Prostate gland (tissue), 2 donors: ENCODE results near the gene MT1A. TPM values are rescaled to one million over a fixed set of nuclear protein-coding genes. Genes with fewer than 3 reads are reported as not detected.
A peak's percentile ranks its signal among the peaks of the same experiment; 100 is the strongest.

Experiments used
- DNase-seq: peaks from one replicate; pipeline ENCODE4 v3.0.0-alpha.2; 2019; ENCODE audit warnings: low spot score
- H3K27ac ChIP-seq, 2 donors: fragments of 200-600 bp; sonication (generic); 2 replicates each; pipeline ENCODE4 v1.5.1; 2017 to 2019
- H3K27me3 ChIP-seq: fragments of 200-600 bp; sonication (generic); replicated peaks from 2 replicates; pipeline ENCODE4 v1.5.1; 2019; ENCODE audit not compliant: insufficient read depth
- H3K36me3 ChIP-seq, 2 donors: fragments of 200-600 bp; sonication (generic); 1 replicate in 1 of 2; 2 replicates in 1 of 2; pipeline versions ENCODE4 v1.5.1 to v1.8.1; 2017 to 2019
- H3K4me1 ChIP-seq: fragments of 200-600 bp; sonication (generic); replicated peaks from 2 replicates; pipeline ENCODE4 v1.5.1; 2019
- H3K4me3 ChIP-seq, 2 donors: fragments of 200-600 bp; sonication (generic); 2 replicates each; pipeline ENCODE4 v1.5.1; 2017 to 2019
- H3K9me3 ChIP-seq: fragments of 200-600 bp; sonication (generic); 2 replicates; pipeline ENCODE4 v1.5.1; 2017
- POLR2A ChIP-seq: fragments of 450-650 bp; IDR thresholded peaks from one replicate; pipeline ENCODE4 v1.6.1; 2016; ENCODE audit warnings: antibody characterized with exemption, mild to moderate bottlenecking
- POLR2AphosphoS5 ChIP-seq: sonication (generic); formaldehyde crosslinking; IDR thresholded peaks from one replicate; pipeline ENCODE4 v1.6.1; 2017; ENCODE audit warnings: antibody characterized with exemption
- WGBS: methylation state at CpG from one replicate; pipeline ENCODE4 v1.1.5; 2018; 5-methylcytosine and 5-hydroxymethylcytosine counted together
- intact Hi-C: fragments of 100-400 bp; cut with DNase I; formaldehyde crosslinking; loops from one replicate; pipeline ENCODE4 v1.14.2; 2022
- total RNA-seq, 2 donors: library from RNA; depleted of rRNA; stranded (reverse); fragments of >200 nt; gene quantifications; one replicate each; pipeline ENCODE4 v1.1.0, GENCODE V29; 2016
- TF ChIP-seq, protein P1 (sequence below), 4 experiments: fragments of 200-600 bp in 2 of 4; fragments of 450-650 bp in 2 of 4; sonication (generic) in 2 of 4; IDR thresholded peaks; 1 replicate in 3 of 4; 2 replicates in 1 of 4; pipeline ENCODE4 v1.5.1; 2016 to 2019; ENCODE audit warnings: antibody characterized with exemption in 4 of 4, mild to moderate bottlenecking in 2 of 4, moderate library complexity in 2 of 4

Gene MT1A
- total RNA-seq, 2 donors from 2014 or later: 6.9 TPM; not detected in 1

DNA sequence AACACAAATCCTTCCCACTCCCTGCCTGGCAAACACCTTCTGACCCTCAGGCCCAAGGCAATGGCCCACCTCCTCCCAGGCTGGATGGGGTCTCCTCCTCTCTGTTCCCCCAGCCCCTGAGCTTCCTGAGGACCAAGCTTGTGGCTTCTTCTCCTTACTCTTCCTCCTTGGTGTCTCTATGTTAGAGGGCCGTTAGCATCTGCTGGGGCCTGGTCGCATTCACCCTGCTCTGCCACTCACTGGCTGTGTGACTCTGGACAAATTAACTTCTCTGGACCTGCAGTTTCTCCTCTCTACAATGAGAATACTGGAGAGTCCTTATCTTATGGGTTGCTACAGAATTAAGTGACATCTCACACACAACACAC lies 30.8 kb upstream of the MT1A start:
- Histone ChIP-seq H3K4me1 (peaks cover 22% of the 10 kb centered on the region), H3K4me3 (no peak overlapping the region), H3K27me3 (no peaks in the 10 kb centered on the region), H3K27ac (peak overlapping the region; percentile 86 to 90), H3K9me3 (no peaks in the 10 kb centered on the region), H3K36me3 (no peaks in the 10 kb centered on the region)
- intact Hi-C loops: loop anchor here (5.0 kb wide), 1 partner anchor 75 kb away; the partner anchor contains the start of gene MT1X
- TF ChIP-seq POLR2A (no peak), POLR2AphosphoS5 (no peak)
- TF ChIP-seq, protein P1, sequence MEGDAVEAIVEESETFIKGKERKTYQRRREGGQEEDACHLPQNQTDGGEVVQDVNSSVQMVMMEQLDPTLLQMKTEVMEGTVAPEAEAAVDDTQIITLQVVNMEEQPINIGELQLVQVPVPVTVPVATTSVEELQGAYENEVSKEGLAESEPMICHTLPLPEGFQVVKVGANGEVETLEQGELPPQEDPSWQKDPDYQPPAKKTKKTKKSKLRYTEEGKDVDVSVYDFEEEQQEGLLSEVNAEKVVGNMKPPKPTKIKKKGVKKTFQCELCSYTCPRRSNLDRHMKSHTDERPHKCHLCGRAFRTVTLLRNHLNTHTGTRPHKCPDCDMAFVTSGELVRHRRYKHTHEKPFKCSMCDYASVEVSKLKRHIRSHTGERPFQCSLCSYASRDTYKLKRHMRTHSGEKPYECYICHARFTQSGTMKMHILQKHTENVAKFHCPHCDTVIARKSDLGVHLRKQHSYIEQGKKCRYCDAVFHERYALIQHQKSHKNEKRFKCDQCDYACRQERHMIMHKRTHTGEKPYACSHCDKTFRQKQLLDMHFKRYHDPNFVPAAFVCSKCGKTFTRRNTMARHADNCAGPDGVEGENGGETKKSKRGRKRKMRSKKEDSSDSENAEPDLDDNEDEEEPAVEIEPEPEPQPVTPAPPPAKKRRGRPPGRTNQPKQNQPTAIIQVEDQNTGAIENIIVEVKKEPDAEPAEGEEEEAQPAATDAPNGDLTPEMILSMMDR (IDR thresholded peaks at IDR 0.05): no peak
- 67% methylated on average over 2 of the region's 2 CpGs for WGBS
- no peak for DNase-seq

DNA sequence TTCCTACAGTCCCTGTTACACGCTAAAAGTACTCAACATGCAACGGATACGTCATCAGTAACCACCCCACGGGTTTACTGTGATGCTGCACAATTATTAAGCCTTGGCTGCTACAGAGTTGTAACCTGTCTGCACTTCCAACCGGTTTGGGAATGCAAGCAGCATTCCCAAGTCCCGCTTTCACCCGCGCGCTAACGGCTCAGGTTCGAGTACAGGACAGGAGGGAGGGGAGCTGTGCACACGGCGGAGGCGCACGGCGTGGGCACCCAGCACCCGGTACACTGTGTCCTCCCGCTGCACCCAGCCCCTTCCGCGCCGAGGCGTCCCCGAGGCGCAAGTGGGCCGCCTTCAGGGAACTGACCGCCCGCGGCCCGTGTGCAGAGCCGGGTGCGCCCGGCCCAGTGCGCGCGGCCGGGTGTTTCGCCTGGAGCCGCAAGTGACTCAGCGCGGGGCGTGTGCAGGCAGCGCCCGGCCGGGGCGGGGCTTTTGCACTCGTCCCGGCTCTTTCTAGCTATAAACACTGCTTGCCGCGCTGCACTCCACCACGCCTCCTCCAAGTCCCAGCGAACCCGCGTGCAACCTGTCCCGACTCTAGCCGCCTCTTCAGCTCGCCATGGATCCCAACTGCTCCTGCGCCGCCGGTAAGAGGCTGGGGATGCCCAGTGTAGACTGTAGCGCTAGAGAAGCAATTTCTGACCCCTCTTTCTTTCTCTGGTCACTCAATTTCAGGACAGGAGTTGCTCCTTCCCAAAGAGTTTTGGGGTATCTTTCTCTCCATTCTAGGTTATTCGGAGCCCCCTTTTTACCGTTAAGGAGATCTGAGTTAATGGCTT lies 30.2 kb upstream of the MT1A start, which contains the start of gene MT2A:
TSS of gene MT2A (plus strand) at position 542 of the 833 bp plus-strand sequence. CDS start at position 614, 72 bp downstream.
- H3K27me3 ChIP-seq: no peaks in the 10 kb centered on the region
- peak; percentile 77 for TF ChIP-seq POLR2A
- peak; percentile 78 for TF ChIP-seq POLR2AphosphoS5
- TF ChIP-seq, protein P1 (IDR thresholded peaks at IDR 0.05): no peak
- peak within 1 kb of the TSS; percentile 33 to 57 for H3K4me3 ChIP-seq
- H3K27ac ChIP-seq: peak within 1 kb of the TSS; percentile 86 to 90
- H3K36me3 ChIP-seq: no peaks in the 10 kb centered on the region
- no peaks in the 10 kb centered on the region for H3K9me3 ChIP-seq
- DNase-seq: peak; percentile 95
- peaks cover 22% of the 10 kb centered on the region for H3K4me1 ChIP-seq
- intact Hi-C loops: loop anchor here (5.0 kb wide), 1 partner anchor 74 kb away; the partner anchor contains the start of gene MT1X
- 9% methylated on average over 44 of the region's 62 CpGs for WGBS

DNA sequence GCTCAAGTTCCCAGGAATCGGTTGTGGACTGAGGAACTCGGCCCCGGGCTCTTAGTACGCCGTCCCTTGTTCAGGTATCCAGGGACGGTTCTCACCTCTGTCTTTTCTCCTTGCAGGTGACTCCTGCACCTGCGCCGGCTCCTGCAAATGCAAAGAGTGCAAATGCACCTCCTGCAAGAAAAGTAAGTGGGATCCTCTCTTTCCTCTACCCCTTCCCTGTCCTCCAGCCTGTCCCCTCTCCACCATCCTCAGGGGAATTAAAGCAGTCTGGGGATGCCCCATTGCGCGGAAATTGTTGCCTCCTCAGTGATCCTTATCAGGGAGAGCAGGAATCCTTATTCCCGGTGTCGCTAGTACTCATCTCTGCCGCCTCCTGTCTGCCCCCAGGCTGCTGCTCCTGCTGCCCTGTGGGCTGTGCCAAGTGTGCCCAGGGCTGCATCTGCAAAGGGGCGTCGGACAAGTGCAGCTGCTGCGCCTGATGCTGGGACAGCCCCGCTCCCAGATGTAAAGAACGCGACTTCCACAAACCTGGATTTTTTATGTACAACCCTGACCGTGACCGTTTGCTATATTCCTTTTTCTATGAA lies 29.5 kb upstream of the MT1A start:
- intact Hi-C loops: loop anchor here (5.0 kb wide), 1 partner anchor 73 kb away; the partner anchor contains the start of gene MT1X
- Histone ChIP-seq H3K4me1 (peaks cover 22% of the 10 kb centered on the region), H3K36me3 (no peaks in the 10 kb centered on the region), H3K9me3 (no peaks in the 10 kb centered on the region), H3K4me3 (peak overlapping the region; percentile 33 to 57), H3K27me3 (no peaks in the 10 kb centered on the region), H3K27ac (peak overlapping the region; percentile 86 to 90)
- TF ChIP-seq POLR2A: no peak
- TF ChIP-seq, protein P1 (IDR thresholded peaks at IDR 0.05): no peak
- no peak for TF ChIP-seq POLR2AphosphoS5
- DNase-seq: no peak
- 0% methylated on average over 21 of the region's 21 CpGs for WGBS

DNA sequence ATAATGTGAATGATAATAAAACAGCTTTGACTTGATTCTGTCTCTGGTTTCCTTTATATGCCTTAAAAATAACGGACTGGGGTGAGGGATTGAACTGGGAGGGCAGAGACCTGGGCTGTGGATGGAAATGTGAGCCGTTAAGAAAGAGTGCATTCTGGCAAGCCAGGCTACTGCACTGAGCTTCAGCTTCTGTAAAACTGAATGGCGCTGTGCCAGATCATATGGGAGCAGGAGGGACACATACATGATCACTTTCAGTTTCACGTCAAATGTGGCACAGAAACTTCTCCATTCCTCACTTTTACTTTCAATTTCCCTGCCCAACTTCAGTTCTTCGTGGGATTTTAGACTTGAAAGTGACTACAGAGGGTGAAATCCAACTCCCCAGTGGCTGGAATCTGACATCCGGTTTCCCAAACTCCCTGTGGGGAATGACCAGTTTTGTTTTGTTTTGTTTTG lies 29.0 kb upstream of the MT1A start:
- intact Hi-C loops: loop anchor here (5.0 kb wide), 1 partner anchor 73 kb away; the partner anchor contains the start of gene MT1X
- H3K9me3 ChIP-seq: no peaks in the 10 kb centered on the region
- H3K27me3 ChIP-seq: no peaks in the 10 kb centered on the region
- no peaks in the 10 kb centered on the region for H3K36me3 ChIP-seq
- H3K4me3 ChIP-seq: peak overlapping the region; percentile 33 to 57
- H3K27ac ChIP-seq: peak overlapping the region; percentile 86 to 90
- 0% methylated on average over 6 of the region's 6 CpGs for WGBS
- peaks cover 22% of the 10 kb centered on the region for H3K4me1 ChIP-seq
- peak; percentile 72 for DNase-seq
- TF ChIP-seq, protein P1 (IDR thresholded peaks at IDR 0.05): no peak
- peak; percentile 41 for TF ChIP-seq POLR2AphosphoS5
- peak; percentile 31 for TF ChIP-seq POLR2A
